NB4 (cell line): ENCODE data around the gene EXOC3.

Experiments
- DNase-seq: peaks from one replicate; pipeline ENCODE4 v3.0.0; 2010; ENCODE audit warnings: low read depth
- H3K4me3 ChIP-seq: one replicate; pipeline ENCODE4 v1.5.1; 2011; ENCODE audit warnings: mild to moderate bottlenecking, low read depth, low read length, moderate library complexity
- CTCF ChIP-seq: IDR thresholded peaks from one replicate; pipeline ENCODE4 v1.5.1; 2012; ENCODE audit warnings: low read depth, low read length
- MAX ChIP-seq: IDR thresholded peaks from 2 replicates; pipeline ENCODE4 v1.6.1; 2011; ENCODE audit warnings: low read depth, low read length
- MYC ChIP-seq: IDR thresholded peaks from 2 replicates; pipeline ENCODE4 v1.6.1; 2011; ENCODE audit warnings: low read depth, low read length
- POLR2A ChIP-seq: IDR thresholded peaks from 2 replicates; pipeline ENCODE4 v1.6.1; 2011; ENCODE audit warnings: mild to moderate bottlenecking; ENCODE audit not compliant: insufficient read length; ENCODE audit errors: extremely low read depth

The EXOC3 gene

GRCh38 chr5:407801-408268 is 35.1 kb upstream of the EXOC3 start:
- H3K4me3 ChIP-seq, result no peak overlapping the region
- TF ChIP-seq CTCF (no peak), MYC (no peak), MAX (0 out of 2 replicates have a peak, but pooled peaks have one; percentile 25), POLR2A (no peak)
- peak; percentile 31 for DNase-seq

- TF ChIP-seq POLR2A, result peak; percentile 15
- TF ChIP-seq CTCF, result no peak
- TF ChIP-seq MAX, result peak; percentile 60
- TF ChIP-seq MYC, result peak; percentile 82
- H3K4me3 ChIP-seq, result no peak overlapping the region
- DNase-seq, result peak; percentile 82
Measured at GRCh38 chr5:410911-411517, 32.0 kb upstream of the EXOC3 start.

- no peak for DNase-seq
- TF ChIP-seq MAX (no peak), CTCF (no peak), POLR2A (no peak), MYC (no peak)
- H3K4me3 ChIP-seq, result no peak overlapping the region
Measured at GRCh38 chr5:411728-412127, 31.2 kb upstream of the EXOC3 start.

GRCh38 chr5:414991-415927 is 27.7 kb upstream of the EXOC3 start:
- peak overlapping the region; percentile 85 for H3K4me3 ChIP-seq
- peak; percentile 99 for DNase-seq

GRCh38 chr5:415928-416635 is 26.9 kb upstream of the EXOC3 start:
- TF ChIP-seq CTCF (no peak), MAX (peak; percentile 70), POLR2A (peak; percentile 10)
- H3K4me3 ChIP-seq, result peak overlapping the region; percentile 85

GRCh38 chr5:416636-416960 is 26.4 kb upstream of the EXOC3 start:
- H3K4me3 ChIP-seq, result peak overlapping the region; percentile 16
- DNase-seq, result no peak
- TF ChIP-seq CTCF, result no peak
- no peak for TF ChIP-seq MAX
- TF ChIP-seq POLR2A, result no peak
- TF ChIP-seq MYC, result no peak

More at GRCh38 chr5:415928-416635, 26.9 kb upstream of the EXOC3 start:
- peak; percentile 58 for DNase-seq
